Tibial nerve (tissue), 4 donors: ENCODE data around the gene ZNF644.

ENCODE experiments used
- CTCF ChIP-seq, 5 experiments: fragments of 200-600 bp in 3 of 5; fragments of 450-650 bp in 2 of 5; sonication (generic) in 3 of 5; IDR thresholded peaks; one replicate each; pipeline ENCODE4 v1.5.1; 2016 to 2019; ENCODE audit warnings: antibody characterized with exemption in 5 of 5, mild to moderate bottlenecking in 3 of 5, moderate library complexity in 2 of 5
- EP300 ChIP-seq, 2 donors: sonication (generic); formaldehyde crosslinking; IDR thresholded peaks; one replicate each; pipeline ENCODE4 v1.6.1; 2017; ENCODE audit warnings: antibody characterized with exemption in 2 of 2, mild to moderate bottlenecking in 1 of 2

- TF ChIP-seq CTCF (IDR thresholded peaks at IDR 0.05) = no peak
- no peak for TF ChIP-seq EP300 (IDR thresholded peaks at IDR 0.05)
These were observed 1.3 kb downstream of the ZNF644 start for GRCh38 chr1:91020486-91020885.
